ENCODE data around the gene TRIM39. TPM values are rescaled to one million over a fixed set of nuclear protein-coding genes. Genes with fewer than 3 reads are reported as not detected.

Gene TRIM39
- total and polyA plus RNA-seq, 2 of the 13 experiments (the other 11 are each of a cell fraction or from before 2014, with no cell fraction given) = 7.7 to 14.6 TPM

- TF ChIP-seq SKIL (CRISPR knock-in tag; IDR thresholded peaks at IDR 0.05; ENCODE audit: borderline replicate concordance) = no peak
- no peak for TF ChIP-seq SRSF1 (optimal IDR thresholded peaks at IDR 0.05; ENCODE audit: low read depth, low read length)
- TF ChIP-seq HNRNPLL (IDR thresholded peaks at IDR 0.05; ENCODE audit: low read depth, low read length, poor library complexity, severe bottlenecking) = no peak
- TF ChIP-seq DNMT3B (CRISPR knock-in tag; conservative IDR thresholded peaks at IDR 0.05) = no peak
- no peak for TF ChIP-seq HOMEZ (CRISPR knock-in tag; IDR thresholded peaks at IDR 0.05; ENCODE audit: low read depth)
- TF ChIP-seq DRAP1 (CRISPR knock-in tag; IDR thresholded peaks at IDR 0.05) = no peak
- TF ChIP-seq ZNF234 (CRISPR knock-in tag; conservative IDR thresholded peaks at IDR 0.05) = no peak
- no peak for TF ChIP-seq KDM3A (CRISPR knock-in tag; IDR thresholded peaks at IDR 0.05; ENCODE audit: low read depth)
These were observed 22.7 kb upstream of the TRIM39 start (continued) for GRCh38 chr6:30304002-30304401.

GRCh38 chr6:30311101-30311500, 15.6 kb upstream of the TRIM39 start:
- Histone ChIP-seq H3K9me3 (ENCODE audit: low read length) (no peaks in the 10 kb centered on the region), H4K20me1 (ENCODE audit: insufficient read depth, low read length) (peaks cover 47% of the 10 kb centered on the region), H3K27ac (ENCODE audit: extremely low read length, insufficient read depth, low read length) (peak overlapping the region; percentile 25), H3K36me3 (replicated peaks in 1 of 2; ENCODE audit: control insufficient read depth in 1 of 2, insufficient read depth in 2 of 2, low read length in 2 of 2) (peaks cover 25 to 67% of the 10 kb centered on the region in 2 experiments), H3K4me3 (replicated peaks in 1 of 3; ENCODE audit: insufficient read depth in 1 of 3, low read depth in 2 of 3, low read length in 3 of 3) (no peak overlapping the region), H3K27me3 (ENCODE audit: control insufficient read depth in 1 of 2, insufficient read depth in 2 of 2, low read length in 2 of 2) (no peaks in the 10 kb centered on the region), H2AFZ (ENCODE audit: low read length) (no peak overlapping the region), H3K4me1 (ENCODE audit: insufficient read depth, low read length) (peaks cover 20% of the 10 kb centered on the region), H3K79me2 (ENCODE audit: insufficient read depth, low read length) (peaks cover 88% of the 10 kb centered on the region), H3K9ac (ENCODE audit: insufficient read depth, low read depth, low read length) (no peak overlapping the region), H3K4me2 (ENCODE audit: low read depth, low read length) (no peak overlapping the region)
- in situ Hi-C loops (cut with HindIII; ENCODE audit: extremely low pct_ligation_motif_present, low pct_unique_long_range_greater_than_20kb) (no loop called here), intact Hi-C loops (cut with micrococcal nuclease; ENCODE audit: unreplicated experiment) (no loop called here)
- DNase-seq (ENCODE audit: low spot score) (no peak), ATAC-seq (peak; percentile 33; the same call in 2 of the 3 replicates), FAIRE-seq (no peak)
- ChIA-PET POLR2A (interaction anchor here (4.4 kb wide), 1 partner anchor 15 kb away, joined by 23 read pairs; the partner anchor contains the start of gene TRIM39), CTCF (ENCODE audit: low intra/inter-chr PET ratio, low total read pairs) (no interaction called here)
- 97% methylated on average over 3 of the region's 3 CpGs for WGBS (ENCODE audit: low lambda C conversion rate)
- no TSS peak for BruUV-seq (replicated peaks)
- TF ChIP-seq MIER2 (CRISPR knock-in tag; IDR thresholded peaks at IDR 0.05) (peak; percentile 50; the same call in 1 of the 2 replicates), EHMT2 (IDR thresholded peaks at IDR 0.05; ENCODE audit: borderline replicate concordance, low read depth, low read length) (peak; percentile 70; the same call in 1 of the 2 replicates), ZNF263 (CRISPR knock-in tag; IDR thresholded peaks at IDR 0.05) (no peak), ZNF264 (CRISPR knock-in tag; IDR thresholded peaks at IDR 0.05) (no peak), ZNF816 (CRISPR knock-in tag; IDR thresholded peaks at IDR 0.05; ENCODE audit: borderline replicate concordance) (0 out of 2 replicates have a peak, but pooled peaks have one; percentile 41), KLF11 (CRISPR knock-in tag; IDR thresholded peaks at IDR 0.05) (no peak), REST (IDR thresholded peaks at IDR 0.05; ENCODE audit: borderline replicate concordance in 1 of 2, low read depth in 1 of 2, low read length in 2 of 2) (peak; percentile 37 to 92), CREB1 (IDR thresholded peaks at IDR 0.05) (no peak), CREB1 (CRISPR knock-in tag; IDR thresholded peaks at IDR 0.05) (no peak)
